Measurements from ENCODE around the gene MED27. TPM values are rescaled to one million over a fixed set of nuclear protein-coding genes. Genes with fewer than 3 reads are reported as not detected.

The MED27 gene
- total and polyA plus RNA-seq, 2 of the 13 experiments (the other 11 are each of a cell fraction or from before 2014, with no cell fraction given) = 16.9 to 19.0 TPM

DNA sequence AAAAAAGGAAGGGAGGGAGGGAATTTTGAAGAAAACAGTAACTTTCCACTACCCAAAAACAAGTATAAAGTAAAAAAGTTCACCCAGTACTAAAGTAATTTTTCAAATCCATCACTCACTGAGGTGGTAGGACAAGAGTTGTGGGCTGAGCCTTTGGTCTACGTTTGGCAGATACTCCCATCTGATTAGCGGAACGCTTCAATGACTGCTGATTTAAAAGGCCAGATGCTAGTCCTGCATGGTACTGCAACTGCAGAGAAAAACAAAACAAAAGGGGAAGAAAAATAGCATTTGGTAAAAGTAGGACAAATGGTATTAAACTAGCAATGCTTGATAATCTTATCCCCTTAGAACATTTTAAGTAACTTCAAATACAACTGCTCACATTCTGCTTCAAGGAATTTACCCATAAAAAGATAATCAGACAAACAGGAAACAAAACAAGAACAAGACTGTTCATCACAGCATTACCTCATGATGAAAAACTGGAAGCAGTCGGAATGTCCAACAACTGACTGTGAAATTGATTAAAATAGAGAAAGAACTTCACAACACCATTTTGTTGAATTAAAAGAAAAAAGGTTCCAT lies 65.4 kb downstream of the MED27 start (continued):
- TF ChIP-seq CREM (IDR thresholded peaks at IDR 0.05) (no peak), CREM (CRISPR knock-in tag; IDR thresholded peaks at IDR 0.05) (no peak), ZEB1 (IDR thresholded peaks at IDR 0.05; ENCODE audit: insufficient replicate concordance, low read depth) (no peak), EEA1 (CRISPR knock-in tag; IDR thresholded peaks at IDR 0.05; ENCODE audit: borderline replicate concordance) (no peak), KLF12 (CRISPR knock-in tag; IDR thresholded peaks at IDR 0.05; ENCODE audit: borderline replicate concordance) (no peak), RBAK (CRISPR knock-in tag; IDR thresholded peaks at IDR 0.05) (no peak), ZNF136 (CRISPR knock-in tag; IDR thresholded peaks at IDR 0.05; ENCODE audit: low read depth) (no peak), SRY (CRISPR knock-in tag; IDR thresholded peaks at IDR 0.05) (no peak)
- TF ChIP-seq, protein P1, sequence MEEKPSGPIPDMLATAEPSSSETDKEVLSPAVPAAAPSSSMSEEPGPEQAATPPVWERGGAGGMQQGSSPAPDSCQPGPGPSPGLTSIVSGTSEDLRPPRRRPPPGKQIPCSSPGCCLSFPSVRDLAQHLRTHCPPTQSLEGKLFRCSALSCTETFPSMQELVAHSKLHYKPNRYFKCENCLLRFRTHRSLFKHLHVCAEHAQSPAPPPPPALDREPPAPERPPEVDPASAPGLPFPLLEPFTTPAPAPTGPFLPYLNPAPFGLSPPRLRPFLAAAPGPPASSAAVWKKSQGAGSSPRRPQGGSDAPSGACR (CRISPR knock-in tag; IDR thresholded peaks at IDR 0.05) = no peak
- TF ChIP-seq, protein P2, sequence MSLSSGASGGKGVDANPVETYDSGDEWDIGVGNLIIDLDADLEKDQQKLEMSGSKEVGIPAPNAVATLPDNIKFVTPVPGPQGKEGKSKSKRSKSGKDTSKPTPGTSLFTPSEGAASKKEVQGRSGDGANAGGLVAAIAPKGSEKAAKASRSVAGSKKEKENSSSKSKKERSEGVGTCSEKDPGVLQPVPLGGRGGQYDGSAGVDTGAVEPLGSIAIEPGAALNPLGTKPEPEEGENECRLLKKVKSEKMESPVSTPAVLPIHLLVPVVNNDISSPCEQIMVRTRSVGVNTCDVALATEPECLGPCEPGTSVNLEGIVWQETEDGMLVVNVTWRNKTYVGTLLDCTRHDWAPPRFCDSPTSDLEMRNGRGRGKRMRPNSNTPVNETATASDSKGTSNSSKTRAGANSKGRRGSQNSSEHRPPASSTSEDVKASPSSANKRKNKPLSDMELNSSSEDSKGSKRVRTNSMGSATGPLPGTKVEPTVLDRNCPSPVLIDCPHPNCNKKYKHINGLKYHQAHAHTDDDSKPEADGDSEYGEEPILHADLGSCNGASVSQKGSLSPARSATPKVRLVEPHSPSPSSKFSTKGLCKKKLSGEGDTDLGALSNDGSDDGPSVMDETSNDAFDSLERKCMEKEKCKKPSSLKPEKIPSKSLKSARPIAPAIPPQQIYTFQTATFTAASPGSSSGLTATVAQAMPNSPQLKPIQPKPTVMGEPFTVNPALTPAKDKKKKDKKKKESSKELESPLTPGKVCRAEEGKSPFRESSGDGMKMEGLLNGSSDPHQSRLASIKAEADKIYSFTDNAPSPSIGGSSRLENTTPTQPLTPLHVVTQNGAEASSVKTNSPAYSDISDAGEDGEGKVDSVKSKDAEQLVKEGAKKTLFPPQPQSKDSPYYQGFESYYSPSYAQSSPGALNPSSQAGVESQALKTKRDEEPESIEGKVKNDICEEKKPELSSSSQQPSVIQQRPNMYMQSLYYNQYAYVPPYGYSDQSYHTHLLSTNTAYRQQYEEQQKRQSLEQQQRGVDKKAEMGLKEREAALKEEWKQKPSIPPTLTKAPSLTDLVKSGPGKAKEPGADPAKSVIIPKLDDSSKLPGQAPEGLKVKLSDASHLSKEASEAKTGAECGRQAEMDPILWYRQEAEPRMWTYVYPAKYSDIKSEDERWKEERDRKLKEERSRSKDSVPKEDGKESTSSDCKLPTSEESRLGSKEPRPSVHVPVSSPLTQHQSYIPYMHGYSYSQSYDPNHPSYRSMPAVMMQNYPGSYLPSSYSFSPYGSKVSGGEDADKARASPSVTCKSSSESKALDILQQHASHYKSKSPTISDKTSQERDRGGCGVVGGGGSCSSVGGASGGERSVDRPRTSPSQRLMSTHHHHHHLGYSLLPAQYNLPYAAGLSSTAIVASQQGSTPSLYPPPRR (CRISPR knock-in tag; IDR thresholded peaks at IDR 0.05; ENCODE audit: borderline replicate concordance) = no peak
- TF ChIP-seq, protein P3, sequence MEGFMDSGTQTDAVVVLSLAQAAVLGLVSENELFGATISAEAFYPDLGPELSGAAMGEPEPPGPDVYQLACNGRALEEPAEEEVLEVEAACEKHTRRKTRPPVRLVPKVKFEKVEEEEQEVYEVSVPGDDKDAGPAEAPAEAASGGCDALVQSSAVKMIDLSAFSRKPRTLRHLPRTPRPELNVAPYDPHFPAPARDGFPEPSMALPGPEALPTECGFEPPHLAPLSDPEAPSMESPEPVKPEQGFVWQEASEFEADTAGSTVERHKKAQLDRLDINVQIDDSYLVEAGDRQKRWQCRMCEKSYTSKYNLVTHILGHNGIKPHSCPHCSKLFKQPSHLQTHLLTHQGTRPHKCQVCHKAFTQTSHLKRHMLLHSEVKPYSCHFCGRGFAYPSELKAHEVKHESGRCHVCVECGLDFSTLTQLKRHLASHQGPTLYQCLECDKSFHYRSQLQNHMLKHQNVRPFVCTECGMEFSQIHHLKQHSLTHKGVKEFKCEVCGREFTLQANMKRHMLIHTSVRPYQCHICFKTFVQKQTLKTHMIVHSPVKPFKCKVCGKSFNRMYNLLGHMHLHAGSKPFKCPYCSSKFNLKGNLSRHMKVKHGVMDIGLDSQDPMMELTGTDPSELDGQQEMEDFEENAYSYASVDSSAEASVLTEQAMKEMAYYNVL (CRISPR knock-in tag; IDR thresholded peaks at IDR 0.05; ENCODE audit: borderline replicate concordance) = no peak
